NOMO-1 (cell line): ENCODE measurements around the gene TGFBR1.
"Not testable (repeated sequence)": the region's sequence is repeated elsewhere in the genome, so short reads cannot be mapped to it uniquely, and the experiment has no call there.

ENCODE experiments used
- DNase-seq, 2 experiments: peaks; one replicate each; lab custom pipeline; 2025; ENCODE audit not compliant: unreplicated experiment in 2 of 2; lab: John Stamatoyannopoulos, UW

TGFBR1 gene

GRCh38 chr9:99075246-99075912, 29.5 kb upstream of the TGFBR1 start:
- DNase-seq = no peak

GRCh38 chr9:99076030-99076429, 28.9 kb upstream of the TGFBR1 start:
- no peak for DNase-seq

- DNase-seq = peak in 1 of 2 experiments; percentile 15
These were observed 28.3 kb upstream of the TGFBR1 start for GRCh38 chr9:99076483-99077171.

GRCh38 chr9:99078717-99079116, 26.2 kb upstream of the TGFBR1 start:
- no peak for DNase-seq

GRCh38 chr9:99079542-99079941, 25.4 kb upstream of the TGFBR1 start:
- no peak for DNase-seq

- no peak for DNase-seq
These were observed 21.9 kb upstream of the TGFBR1 start for GRCh38 chr9:99083051-99083450.

GRCh38 chr9:99085949-99086948, 18.7 kb upstream of the TGFBR1 start:
- DNase-seq = peak; percentile 79 to 81

GRCh38 chr9:99087462-99087861, 17.5 kb upstream of the TGFBR1 start:
- no peak for DNase-seq

- no peak for DNase-seq
These were observed 14.4 kb upstream of the TGFBR1 start for GRCh38 chr9:99090336-99091130.

GRCh38 chr9:99092643-99093491, 12.0 kb upstream of the TGFBR1 start:
- DNase-seq = no peak

- no peak for DNase-seq
These were observed 11.5 kb upstream of the TGFBR1 start for GRCh38 chr9:99093492-99093791.

GRCh38 chr9:99095565-99095964, 9.3 kb upstream of the TGFBR1 start:
- no peak for DNase-seq

- DNase-seq = no peak
These were observed 8.5 kb upstream of the TGFBR1 start for GRCh38 chr9:99096409-99096808.

- not testable (repeated sequence) for DNase-seq
These were observed 4.9 kb upstream of the TGFBR1 start for GRCh38 chr9:99099806-99100585.

GRCh38 chr9:99101271-99101670, 3.6 kb upstream of the TGFBR1 start:
- DNase-seq = no peak

- DNase-seq = no peak
These were observed 3.1 kb upstream of the TGFBR1 start for GRCh38 chr9:99101812-99102211.

GRCh38 chr9:99103054-99103895, 1.6 kb upstream of the TGFBR1 start:
- no peak for DNase-seq

- no peak for DNase-seq
These were observed 933 bp upstream of the TGFBR1 start for GRCh38 chr9:99103901-99104458.
